HG02571 (cell line): ENCODE measurements around the gene ZNF100.
"Not testable (repeated sequence)": the region's sequence is repeated elsewhere in the genome, so short reads cannot be mapped to it uniquely, and the experiment has no call there.

Source experiments
- ATAC-seq: cut with Tn5 transposase; IDR thresholded peaks from one replicate; pipeline ENCODE4 v1.9.1; 2021; ENCODE audit warnings: mild to moderate bottlenecking, moderate library complexity; ENCODE audit not compliant: unreplicated experiment

Gene ZNF100

GRCh38 chr19:21705393-21705792 lies 62.0 kb downstream of the ZNF100 start:
- ATAC-seq, result no peak

GRCh38 chr19:21704320-21704719 lies 63.1 kb downstream of the ZNF100 start:
- no peak for ATAC-seq

- no peak for ATAC-seq
Measured at GRCh38 chr19:21699197-21699596, 68.2 kb downstream of the ZNF100 start.

GRCh38 chr19:21698215-21698614 lies 69.2 kb downstream of the ZNF100 start:
- ATAC-seq, result no peak

- no peak for ATAC-seq
Measured at GRCh38 chr19:21697698-21698097, 69.7 kb downstream of the ZNF100 start.

- no peak for ATAC-seq
Measured at GRCh38 chr19:21694171-21694906, 73.0 kb downstream of the ZNF100 start.

GRCh38 chr19:21693399-21693798 lies 74.0 kb downstream of the ZNF100 start:
- ATAC-seq, result no peak

- ATAC-seq, result no peak
Measured at GRCh38 chr19:21691661-21692060, 75.7 kb downstream of the ZNF100 start.

GRCh38 chr19:21688464-21688863 lies 78.9 kb downstream of the ZNF100 start:
- no peak for ATAC-seq

- no peak for ATAC-seq
Measured at GRCh38 chr19:21680671-21681070, 86.7 kb downstream of the ZNF100 start.

GRCh38 chr19:21680026-21680425 lies 87.4 kb downstream of the ZNF100 start:
- no peak for ATAC-seq

GRCh38 chr19:21677696-21678418 lies 89.5 kb downstream of the ZNF100 start:
- no peak for ATAC-seq

GRCh38 chr19:21674454-21674853 lies 92.9 kb downstream of the ZNF100 start:
- ATAC-seq, result no peak

GRCh38 chr19:21673479-21673878 lies 93.9 kb downstream of the ZNF100 start:
- not testable (repeated sequence) for ATAC-seq
